ENCODE results near the gene E2F7.

- TF ChIP-seq FOXM1 (IDR thresholded peaks at IDR 0.05; ENCODE audit: low read depth) (no peak), MAX (IDR thresholded peaks at IDR 0.05; ENCODE audit: low read depth) (no peak), SMC3 (IDR thresholded peaks at IDR 0.05; ENCODE audit: low read depth, low read length) (no peak), POLR2AphosphoS5 (IDR thresholded peaks at IDR 0.05; ENCODE audit: low read depth, low read length) (no peak), CTCF (IDR thresholded peaks at IDR 0.05) (no peak), EZH2phosphoT487 (IDR thresholded peaks at IDR 0.05; ENCODE audit: borderline replicate concordance, low read depth) (no peak), TEAD4 (IDR thresholded peaks at IDR 0.05; ENCODE audit: borderline replicate concordance, insufficient read depth) (no peak), RAD21 (IDR thresholded peaks at IDR 0.05; ENCODE audit: low read length) (no peak), YY1 (IDR thresholded peaks at IDR 0.05; ENCODE audit: low read depth) (no peak), MXI1 (IDR thresholded peaks at IDR 0.05; ENCODE audit: low read depth, low read length) (no peak), FOXJ3 (CRISPR knock-in tag; IDR thresholded peaks at IDR 0.05) (no peak)
These were observed 34.4 kb upstream of the E2F7 start for GRCh38 chr12:77099799-77100198.

Data from SK-N-SH (cell line).